ENCODE results near the gene ALX3. TPM values are rescaled to one million over a fixed set of nuclear protein-coding genes. Genes with fewer than 3 reads are reported as not detected.

Gene ALX3
- total and polyA plus RNA-seq, 2 of the 8 experiments (the other 6 are each of a cell fraction or from before 2014, with no cell fraction given), result 0.20 TPM; not detected in 1

DNA sequence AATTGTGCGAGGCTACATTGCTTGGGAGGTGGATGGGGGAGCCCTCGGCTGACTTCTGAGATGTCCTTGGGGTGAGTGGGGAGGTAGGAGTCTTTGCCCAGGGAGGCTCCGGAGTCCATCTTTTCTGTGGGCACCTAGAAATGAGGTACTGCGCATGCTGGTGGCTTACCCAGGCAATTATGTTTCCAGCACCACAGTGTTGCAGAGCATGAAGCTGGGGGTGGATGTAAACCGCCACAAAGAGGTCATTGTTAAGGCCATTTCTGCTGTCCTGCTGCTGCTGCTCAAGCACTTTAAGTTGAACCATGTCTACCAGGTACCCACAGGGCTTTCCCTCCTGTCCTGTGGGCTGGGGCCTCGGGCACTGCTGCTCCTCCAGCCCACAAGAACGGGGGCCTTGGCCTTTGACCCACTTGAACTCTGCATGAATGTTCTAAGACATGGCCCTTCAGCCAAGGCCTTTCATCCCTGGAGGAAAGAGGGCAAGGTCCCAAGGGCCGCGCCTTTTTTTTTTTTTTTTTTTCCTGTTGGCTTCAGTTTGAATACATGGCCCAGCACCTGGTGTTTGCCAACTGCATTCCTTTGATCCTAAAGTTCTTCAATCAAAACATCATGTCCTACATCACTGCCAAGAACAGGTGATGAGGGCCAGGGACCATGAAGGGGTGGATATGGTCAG lies 21.4 kb downstream of the ALX3 start:
- no peak overlapping the region for H2BK20ac ChIP-seq (ENCODE audit: low read length)
- FAIRE-seq (no peak), DNase-seq (ENCODE audit: low read depth in 1 of 2, low spot score in 2 of 2) (no peak)
- H3K18ac ChIP-seq (ENCODE audit: extremely low read depth, low read length), result no peak overlapping the region
- no peak overlapping the region for H2AFZ ChIP-seq (ENCODE audit: low read length)
- no peak overlapping the region for H4K91ac ChIP-seq (replicated peaks; ENCODE audit: insufficient read length, low read length)
- H3K4me3 ChIP-seq (ENCODE audit: extremely low read depth in 1 of 4, insufficient read depth in 2 of 4, low read depth in 3 of 4, low read length in 4 of 4), result no peak overlapping the region
- WGBS, 2 experiments (ENCODE audit: extremely low coverage in 1 of 2, insufficient coverage in 1 of 2, insufficient read length in 1 of 2, insufficient replicate concordance in 2 of 2, low coverage in 1 of 2, low lambda C conversion rate in 2 of 2, missing lambda C conversion rate in 1 of 2), result 88% methylated on average over 7 of the region's 9 CpGs; no CpG with 5 or more reads in 1 of the 2 experiments
- ChIA-PET CTCF (ENCODE audit: partially characterized antibody) (interaction anchor here (0.7 to 40.7 kb wide), 6 partner anchors 8 to 78 kb away, joined by 3 to 1450 read pairs (median 46); partner anchors contain the start of genes ALX3, STRIP1 and UBL4B), POLR2A (ENCODE audit: partially characterized antibody) (interaction anchor here (1.1 kb wide), 1 partner anchor 9 kb away, joined by 3 read pairs; no protein-coding TSS in a partner anchor)
- no peak overlapping the region for H3K4ac ChIP-seq (replicated peaks; ENCODE audit: insufficient read length, low read depth, low read length)
- peaks cover 0 to 12% of the 10 kb centered on the region in 2 experiments for H4K20me1 ChIP-seq (replicated peaks in 1 of 2; ENCODE audit: control insufficient read depth in 1 of 2, insufficient read depth in 2 of 2, low read length in 2 of 2)
- H3K23me2 ChIP-seq (ENCODE audit: low read depth, low read length), result no peaks in the 10 kb centered on the region
- H3K56ac ChIP-seq (replicated peaks; ENCODE audit: insufficient read length, low read depth, low read length), result no peak overlapping the region
- no peaks in the 10 kb centered on the region for H3K9me3 ChIP-seq (ENCODE audit: insufficient read depth in 2 of 2, low read depth in 1 of 2, low read length in 1 of 2)
- no peak overlapping the region for H3K23ac ChIP-seq (ENCODE audit: insufficient read length)
- no peak overlapping the region for H2BK15ac ChIP-seq (ENCODE audit: low read length)
- no peaks in the 10 kb centered on the region for H3K79me2 ChIP-seq (ENCODE audit: control insufficient read depth in 1 of 2, insufficient read depth in 2 of 2, low read length in 2 of 2)
- no peak overlapping the region for H2BK12ac ChIP-seq (ENCODE audit: low read depth, low read length)
- H3K27me3 ChIP-seq (replicated peaks in 1 of 4; ENCODE audit: control insufficient read depth in 3 of 4, extremely low read depth in 1 of 4, insufficient read depth in 3 of 4, low read length in 3 of 4), result no peaks in the 10 kb centered on the region
- no peak overlapping the region for H3K4me2 ChIP-seq (ENCODE audit: insufficient read depth in 1 of 2, low read depth in 2 of 2, low read length in 2 of 2)
- H3K79me1 ChIP-seq (ENCODE audit: low read depth, low read length), result no peaks in the 10 kb centered on the region; the same call in 1 of the 2 replicates
- no peak overlapping the region for H4K8ac ChIP-seq (ENCODE audit: extremely low read depth, insufficient read depth, low read length)
- H3K9ac ChIP-seq (replicated peaks in 1 of 4; ENCODE audit: extremely low read depth in 1 of 4, low read depth in 3 of 4, low read length in 3 of 4), result no peak overlapping the region
- H3K27ac ChIP-seq (ENCODE audit: low read depth, low read length), result no peak overlapping the region
- no peak overlapping the region for H2BK120ac ChIP-seq (replicated peaks; ENCODE audit: low read depth, low read length)
- no peak overlapping the region for H2AK5ac ChIP-seq (ENCODE audit: low read depth, low read length)
- H3K4me1 ChIP-seq (replicated peaks in 1 of 4; ENCODE audit: control insufficient read depth in 3 of 4, insufficient read depth in 4 of 4, low read length in 3 of 4), result no peaks in the 10 kb centered on the region
- no peak overlapping the region for H4K5ac ChIP-seq (ENCODE audit: insufficient read length, low read depth, low read length)
- peaks cover 47 to 85% (median 72%) of the 10 kb centered on the region in 4 experiments for H3K36me3 ChIP-seq (ENCODE audit: control insufficient read depth in 2 of 4, insufficient read depth in 4 of 4, low read length in 3 of 4)
- no peak overlapping the region for H3K14ac ChIP-seq (ENCODE audit: insufficient read length)
- H2BK5ac ChIP-seq (ENCODE audit: low read depth, low read length), result no peak overlapping the region
- no peak for TF ChIP-seq CHD1 (IDR thresholded peaks at IDR 0.05; ENCODE audit: low read depth, low read length)
- no peak for TF ChIP-seq POU5F1 (IDR thresholded peaks at IDR 0.05; ENCODE audit: low read depth, low read length)
- no peak for TF ChIP-seq YY1 (IDR thresholded peaks at IDR 0.05; ENCODE audit: low read depth, low read length)
- no peak for TF ChIP-seq CEBPB (IDR thresholded peaks at IDR 0.05; ENCODE audit: low read depth, low read length)
- TF ChIP-seq POLR2AphosphoS5 (IDR thresholded peaks at IDR 0.05; ENCODE audit: low read depth, low read length), result no peak
- TF ChIP-seq ASH2L (IDR thresholded peaks at IDR 0.05; ENCODE audit: low read length), result no peak
- TF ChIP-seq, protein P1, sequence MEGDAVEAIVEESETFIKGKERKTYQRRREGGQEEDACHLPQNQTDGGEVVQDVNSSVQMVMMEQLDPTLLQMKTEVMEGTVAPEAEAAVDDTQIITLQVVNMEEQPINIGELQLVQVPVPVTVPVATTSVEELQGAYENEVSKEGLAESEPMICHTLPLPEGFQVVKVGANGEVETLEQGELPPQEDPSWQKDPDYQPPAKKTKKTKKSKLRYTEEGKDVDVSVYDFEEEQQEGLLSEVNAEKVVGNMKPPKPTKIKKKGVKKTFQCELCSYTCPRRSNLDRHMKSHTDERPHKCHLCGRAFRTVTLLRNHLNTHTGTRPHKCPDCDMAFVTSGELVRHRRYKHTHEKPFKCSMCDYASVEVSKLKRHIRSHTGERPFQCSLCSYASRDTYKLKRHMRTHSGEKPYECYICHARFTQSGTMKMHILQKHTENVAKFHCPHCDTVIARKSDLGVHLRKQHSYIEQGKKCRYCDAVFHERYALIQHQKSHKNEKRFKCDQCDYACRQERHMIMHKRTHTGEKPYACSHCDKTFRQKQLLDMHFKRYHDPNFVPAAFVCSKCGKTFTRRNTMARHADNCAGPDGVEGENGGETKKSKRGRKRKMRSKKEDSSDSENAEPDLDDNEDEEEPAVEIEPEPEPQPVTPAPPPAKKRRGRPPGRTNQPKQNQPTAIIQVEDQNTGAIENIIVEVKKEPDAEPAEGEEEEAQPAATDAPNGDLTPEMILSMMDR (IDR thresholded peaks at IDR 0.05; ENCODE audit: control extremely low read depth in 1 of 3, insufficient read depth in 1 of 3, low read depth in 1 of 3, low read length in 3 of 3), result no peak
- TF ChIP-seq PHF8 (conservative IDR thresholded peaks at IDR 0.05; ENCODE audit: low read depth, low read length), result no peak
- TF ChIP-seq BRCA1 (IDR thresholded peaks at IDR 0.05; ENCODE audit: low read depth, low read length), result no peak
- TF ChIP-seq FOSL1 (IDR thresholded peaks at IDR 0.05; ENCODE audit: insufficient read depth, low read depth, low read length), result no peak
- TF ChIP-seq SP4 (IDR thresholded peaks at IDR 0.05; ENCODE audit: low read length), result no peak
- no peak for TF ChIP-seq EGR1 (IDR thresholded peaks at IDR 0.05; ENCODE audit: borderline replicate concordance, low read depth, low read length)

Data from H1 (cell line).